Type B pancreatic cell (in vitro differentiated cells): ENCODE measurements around the gene EHBP1. TPM values are rescaled to one million over a fixed set of nuclear protein-coding genes. Genes with fewer than 3 reads are reported as not detected.

Experiments
- DNase-seq: peaks from one replicate; pipeline ENCODE4 v3.0.0; 2021; ENCODE audit warnings: mixed read lengths; ENCODE audit not compliant: unreplicated experiment; ENCODE audit errors: extremely low spot score
- H3K27ac Mint-ChIP-seq: 2 replicates; pipeline ENCODE4 v1.8.0; 2021; ENCODE audit warnings: mild to moderate bottlenecking, mixed read lengths
- H3K27me3 Mint-ChIP-seq: 2 replicates; pipeline ENCODE4 v1.8.0; 2021; ENCODE audit warnings: mixed read lengths
- H3K36me3 Mint-ChIP-seq: 2 replicates; pipeline ENCODE4 v1.8.0; 2021; ENCODE audit warnings: mixed read lengths
- H3K4me1 Mint-ChIP-seq: one replicate; pipeline ENCODE4 v1.8.0; 2021; ENCODE audit warnings: mixed read lengths; ENCODE audit not compliant: unreplicated experiment
- H3K4me3 Mint-ChIP-seq: 2 replicates; pipeline ENCODE4 v1.8.0; 2021; ENCODE audit warnings: mild to moderate bottlenecking, mixed read lengths
- H3K9me3 Mint-ChIP-seq: 2 replicates; pipeline ENCODE4 v1.8.0; 2021; ENCODE audit warnings: mixed read lengths
- total RNA-seq: library from RNA; stranded (reverse); gene quantifications from 2 replicates; pipeline ENCODE4 v1.2.1, GENCODE V29; 2021; ENCODE audit warnings: low replicate concordance
- TF ChIP-seq, protein P1 (sequence below): fragments of 200-600 bp; sonication (generic); conservative IDR thresholded peaks from 2 replicates; pipeline ENCODE4 v1.5.0; 2021; ENCODE audit warnings: antibody characterized with exemption, mild to moderate bottlenecking

The EHBP1 gene
- total RNA-seq, 1 donor from 2014 or later = 59.2 TPM

DNA sequence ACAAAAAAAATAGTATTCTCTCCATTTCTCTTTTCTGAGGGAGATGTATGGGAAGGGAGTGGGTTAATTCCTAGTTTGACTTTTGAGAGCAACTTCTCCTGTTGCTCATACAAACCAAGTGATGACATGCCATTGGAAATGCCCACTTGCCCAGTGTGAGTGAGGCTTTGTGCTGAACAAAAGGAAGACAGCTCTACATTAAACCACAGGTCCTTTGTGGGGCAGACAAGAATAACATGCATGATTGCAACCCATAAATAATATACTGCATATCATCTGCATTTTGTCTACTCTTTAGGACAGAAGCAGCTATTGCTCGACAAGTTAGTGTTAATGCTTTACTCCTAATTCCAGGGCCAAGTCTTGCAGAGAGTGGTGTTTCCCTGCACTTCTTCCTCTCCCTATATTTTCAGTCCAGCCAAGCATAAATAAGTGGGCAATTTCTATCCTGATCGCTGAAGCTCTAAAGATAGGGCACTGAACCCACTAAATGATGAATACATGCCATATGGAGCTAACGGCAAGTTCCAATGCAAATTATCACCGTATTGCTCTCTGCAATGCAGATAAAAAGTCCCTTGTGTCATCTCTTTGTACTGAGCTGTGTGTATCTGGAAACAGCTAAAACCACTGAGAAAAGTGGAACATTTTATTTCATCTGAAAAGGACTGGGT lies 19.4 kb upstream of the EHBP1 start:
- Mint-ChIP-seq H3K27ac (no peak overlapping the region), H3K27me3 (no peaks in the 10 kb centered on the region), H3K9me3 (no peaks in the 10 kb centered on the region), H3K36me3 (no peaks in the 10 kb centered on the region), H3K4me1 (no peaks in the 10 kb centered on the region), H3K4me3 (no peak overlapping the region)
- DNase-seq = no peak
- TF ChIP-seq, protein P1, sequence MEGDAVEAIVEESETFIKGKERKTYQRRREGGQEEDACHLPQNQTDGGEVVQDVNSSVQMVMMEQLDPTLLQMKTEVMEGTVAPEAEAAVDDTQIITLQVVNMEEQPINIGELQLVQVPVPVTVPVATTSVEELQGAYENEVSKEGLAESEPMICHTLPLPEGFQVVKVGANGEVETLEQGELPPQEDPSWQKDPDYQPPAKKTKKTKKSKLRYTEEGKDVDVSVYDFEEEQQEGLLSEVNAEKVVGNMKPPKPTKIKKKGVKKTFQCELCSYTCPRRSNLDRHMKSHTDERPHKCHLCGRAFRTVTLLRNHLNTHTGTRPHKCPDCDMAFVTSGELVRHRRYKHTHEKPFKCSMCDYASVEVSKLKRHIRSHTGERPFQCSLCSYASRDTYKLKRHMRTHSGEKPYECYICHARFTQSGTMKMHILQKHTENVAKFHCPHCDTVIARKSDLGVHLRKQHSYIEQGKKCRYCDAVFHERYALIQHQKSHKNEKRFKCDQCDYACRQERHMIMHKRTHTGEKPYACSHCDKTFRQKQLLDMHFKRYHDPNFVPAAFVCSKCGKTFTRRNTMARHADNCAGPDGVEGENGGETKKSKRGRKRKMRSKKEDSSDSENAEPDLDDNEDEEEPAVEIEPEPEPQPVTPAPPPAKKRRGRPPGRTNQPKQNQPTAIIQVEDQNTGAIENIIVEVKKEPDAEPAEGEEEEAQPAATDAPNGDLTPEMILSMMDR = no peak

DNA sequence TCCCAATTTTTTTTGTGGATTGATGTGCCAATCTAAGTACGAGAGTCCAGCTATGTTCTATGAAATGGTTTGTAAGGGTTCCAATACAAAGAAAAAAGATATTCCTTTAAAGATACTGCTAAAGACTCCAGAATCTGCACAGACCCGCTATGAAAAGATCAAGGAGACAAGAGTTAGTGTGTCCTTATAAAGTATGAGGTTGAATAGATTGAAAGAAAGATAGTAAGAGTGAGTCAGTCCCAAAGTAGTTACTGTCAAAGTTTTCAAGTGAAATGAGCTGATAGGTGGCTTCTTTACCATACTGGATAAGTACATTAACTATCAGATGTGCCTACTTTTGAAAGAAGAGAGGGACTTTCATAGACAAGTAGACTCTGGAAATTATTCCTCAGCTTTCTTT lies 17.9 kb upstream of the EHBP1 start:
- Mint-ChIP-seq H3K27ac (no peak overlapping the region), H3K27me3 (no peaks in the 10 kb centered on the region), H3K4me3 (no peak overlapping the region), H3K36me3 (no peaks in the 10 kb centered on the region), H3K4me1 (no peaks in the 10 kb centered on the region), H3K9me3 (no peaks in the 10 kb centered on the region)
- TF ChIP-seq, protein P1 = no peak
- no peak for DNase-seq

DNA sequence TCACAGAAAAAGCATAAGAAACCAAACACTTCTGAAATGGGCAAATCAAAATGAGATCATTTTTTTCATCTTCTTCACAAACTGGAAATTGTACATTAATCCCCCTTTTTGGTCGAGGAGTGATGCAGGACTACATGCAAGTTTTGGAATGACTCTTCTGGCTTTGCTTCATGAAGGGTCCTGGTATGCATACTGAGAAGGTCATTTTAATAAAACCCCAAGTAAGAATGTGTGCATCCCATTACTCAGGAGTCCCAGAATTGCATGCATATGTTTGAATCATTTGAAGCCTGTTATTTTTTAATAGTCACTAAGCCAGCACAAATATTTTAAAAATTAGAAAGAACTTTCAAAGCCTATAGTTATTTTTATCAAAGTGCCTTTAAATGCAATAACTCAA lies 16.7 kb upstream of the EHBP1 start:
- Mint-ChIP-seq H3K36me3 (no peaks in the 10 kb centered on the region), H3K4me1 (no peaks in the 10 kb centered on the region), H3K4me3 (no peak overlapping the region), H3K27ac (no peak overlapping the region), H3K27me3 (no peaks in the 10 kb centered on the region), H3K9me3 (no peaks in the 10 kb centered on the region)
- TF ChIP-seq, protein P1 = no peak
- DNase-seq = no peak

DNA sequence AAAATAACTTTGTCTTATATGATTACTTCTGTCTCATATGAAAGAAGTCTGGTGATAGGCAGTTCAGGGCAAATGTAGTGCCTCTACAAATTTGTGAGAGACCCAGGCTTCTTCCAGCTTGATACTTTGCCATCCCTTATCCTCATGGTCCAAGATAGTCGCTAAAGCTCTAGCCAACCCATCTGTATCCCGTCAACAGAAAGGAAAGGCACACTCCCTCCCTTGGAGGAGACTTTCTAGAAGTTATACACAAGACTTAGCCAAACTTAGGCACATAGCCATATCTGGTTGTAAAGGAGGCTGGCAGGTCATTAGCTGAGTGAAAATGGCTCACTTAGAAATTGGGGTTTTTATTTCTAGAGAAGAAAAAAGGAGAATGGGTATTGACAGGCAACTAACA lies 14.3 kb upstream of the EHBP1 start:
- no peak for DNase-seq
- no peaks in the 10 kb centered on the region for H3K9me3 Mint-ChIP-seq
- no peaks in the 10 kb centered on the region for H3K4me1 Mint-ChIP-seq
- H3K27me3 Mint-ChIP-seq = no peaks in the 10 kb centered on the region
- no peak overlapping the region for H3K27ac Mint-ChIP-seq
- no peaks in the 10 kb centered on the region for H3K36me3 Mint-ChIP-seq
- TF ChIP-seq, protein P1 = no peak
- no peak overlapping the region for H3K4me3 Mint-ChIP-seq

DNA sequence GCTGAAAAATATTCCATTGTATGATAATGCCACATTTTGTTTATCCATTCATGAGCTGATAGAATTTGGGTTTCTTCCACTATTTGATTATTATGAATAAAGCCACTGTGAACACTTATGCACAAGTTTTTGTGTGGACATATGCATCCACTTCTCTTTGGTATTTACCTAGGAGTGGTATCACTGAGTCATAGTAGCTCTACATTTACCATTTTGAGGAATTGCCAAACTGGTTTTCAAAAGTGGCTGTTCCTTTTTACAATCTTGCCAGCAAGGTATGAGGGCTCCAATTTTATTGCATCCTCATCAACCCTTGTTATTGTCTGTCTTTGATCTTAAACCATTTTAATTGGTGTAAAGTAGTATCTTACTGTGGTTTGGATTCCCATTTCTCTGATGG lies 13.3 kb upstream of the EHBP1 start:
- no peak for DNase-seq
- Mint-ChIP-seq H3K4me3 (no peak overlapping the region), H3K4me1 (no peaks in the 10 kb centered on the region), H3K27me3 (no peaks in the 10 kb centered on the region), H3K9me3 (no peaks in the 10 kb centered on the region), H3K27ac (no peak overlapping the region), H3K36me3 (no peaks in the 10 kb centered on the region)
- TF ChIP-seq, protein P1 = no peak

DNA sequence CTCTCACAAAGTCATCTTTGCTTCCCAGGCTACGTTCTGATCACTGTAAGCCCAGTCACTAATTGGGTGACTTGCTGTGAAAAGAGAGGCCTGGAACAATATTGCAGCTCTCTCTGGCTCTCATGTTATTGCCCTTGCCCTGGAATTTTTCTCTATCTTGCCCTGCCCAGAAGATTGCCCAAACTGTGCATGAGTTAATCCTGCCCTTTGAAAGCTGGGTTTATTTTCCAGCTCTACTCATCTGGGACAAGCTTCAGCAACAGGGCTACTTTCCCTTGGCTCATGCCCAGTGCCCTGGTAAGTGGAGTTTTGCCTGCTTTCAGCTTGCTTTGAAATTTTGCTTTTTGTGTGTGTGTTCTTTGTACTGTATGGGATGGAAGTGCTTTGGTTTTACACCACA lies 6.9 kb upstream of the EHBP1 start:
- Mint-ChIP-seq H3K27ac (no peak overlapping the region), H3K9me3 (no peaks in the 10 kb centered on the region), H3K4me3 (no peak overlapping the region), H3K36me3 (no peaks in the 10 kb centered on the region), H3K4me1 (no peaks in the 10 kb centered on the region), H3K27me3 (no peaks in the 10 kb centered on the region)
- no peak for DNase-seq
- TF ChIP-seq, protein P1 = no peak
